Fibroblast of lung (primary cell): ENCODE results near the gene DPEP2. TPM values are rescaled to one million over a fixed set of nuclear protein-coding genes. Genes with fewer than 3 reads are reported as not detected.

Experiments
- DNase-seq, 2 donors: peaks; one replicate each; pipeline versions ENCODE4 v3.0.0 to v3.0.0-alpha.2; 2010; ENCODE audit warnings: low read depth in 2 of 2
- H2AFZ ChIP-seq: 2 replicates; pipeline ENCODE4 v1.5.1; 2012; ENCODE audit warnings: low read length, control low read depth, inconsistent platforms
- H3K27ac ChIP-seq: 2 replicates; pipeline ENCODE4 v1.5.1; 2011; ENCODE audit warnings: low read length, control low read depth; ENCODE audit not compliant: insufficient read depth
- H3K27me3 ChIP-seq: 2 replicates; pipeline ENCODE4 v1.5.1; 2011; ENCODE audit warnings: mild to moderate bottlenecking, low read length; ENCODE audit not compliant: control insufficient read depth, insufficient read depth
- H3K36me3 ChIP-seq: 2 replicates; pipeline ENCODE4 v1.5.1; 2011; ENCODE audit warnings: low read length; ENCODE audit not compliant: control insufficient read depth, insufficient read depth
- H3K4me1 ChIP-seq: 2 replicates; pipeline ENCODE4 v1.5.1; 2011; ENCODE audit warnings: low read length; ENCODE audit not compliant: control insufficient read depth, insufficient read depth; ENCODE audit errors: extremely low read depth
- H3K4me2 ChIP-seq: 2 replicates; pipeline ENCODE4 v1.5.1; 2011; ENCODE audit warnings: low read length, control low read depth; ENCODE audit not compliant: insufficient read depth; ENCODE audit errors: extremely low read depth
- H3K4me3 ChIP-seq, 4 experiments: fragments of 200-600 bp in 1 of 4; sonication (generic) in 1 of 4; replicated peaks in 1 of 4; 2 replicates each; pipeline ENCODE4 v1.5.1; 2011 to 2016; ENCODE audit warnings: low read length in 4 of 4, low read depth in 3 of 4, mild to moderate bottlenecking in 3 of 4, control low read depth in 2 of 4, inconsistent platforms in 1 of 4, mixed read lengths in 1 of 4; ENCODE audit not compliant: insufficient read depth in 1 of 4; ENCODE audit errors: control extremely low read depth in 1 of 4
- H3K79me2 ChIP-seq: 2 replicates; pipeline ENCODE4 v1.5.1; 2012; ENCODE audit warnings: mild to moderate bottlenecking, low read length, inconsistent platforms; ENCODE audit not compliant: control insufficient read depth, insufficient read depth
- H3K9ac ChIP-seq: 2 replicates; pipeline ENCODE4 v1.5.1; 2011; ENCODE audit warnings: mild to moderate bottlenecking, low read length, control low read depth; ENCODE audit not compliant: insufficient read depth
- H3K9me3 ChIP-seq: 2 replicates; pipeline ENCODE4 v1.5.1; 2012; ENCODE audit warnings: low read depth, low read length; ENCODE audit not compliant: control insufficient read depth, insufficient read depth
- H4K20me1 ChIP-seq: 2 replicates; pipeline ENCODE4 v1.5.1; 2011; ENCODE audit warnings: low read length; ENCODE audit not compliant: control insufficient read depth, insufficient read depth; ENCODE audit errors: extremely low read depth
- CTCF ChIP-seq, 2 donors: IDR thresholded peaks in 1 of 2; conservative IDR thresholded peaks in 1 of 2; 1 replicate in 1 of 2; 2 replicates in 1 of 2; pipeline ENCODE4 v1.5.1; 2011 to 2012; ENCODE audit warnings: low read length in 2 of 2, control low read depth in 1 of 2, inconsistent platforms in 1 of 2, low read depth in 1 of 2, mild to moderate bottlenecking in 1 of 2
- EZH2 ChIP-seq: IDR thresholded peaks from 2 replicates; pipeline ENCODE4 v1.5.1; 2012; ENCODE audit warnings: low read length, control low read depth, mild to moderate bottlenecking; ENCODE audit errors: missing control alignments
- polyA plus RNA-seq, 2 donors: library from polyadenylated mRNA; depleted of rRNA in 1 of 2; stranded (reverse) in 1 of 2; unstranded in 1 of 2; fragments of >200 nt; gene quantifications; 2 replicates each; pipeline ENCODE4 v1.2.1, GENCODE V29; 2011 to 2012; ENCODE audit warnings: missing spikeins in 1 of 2
- total RNA-seq: library from RNA; depleted of rRNA; stranded (reverse); fragments of >200 nt; gene quantifications from 2 replicates; pipeline ENCODE4 v1.2.1, GENCODE V29; 2014

The DPEP2 gene
- total and polyA plus RNA-seq, 2 donors (not counting 1 experiment from before 2014, with no cell fraction given): not detected

GRCh38 chr16:67944690-67945391, 54.4 kb downstream of the DPEP2 start:
- H2AFZ ChIP-seq: no peak overlapping the region
- no peaks in the 10 kb centered on the region for H3K9me3 ChIP-seq
- no peak overlapping the region for H3K4me2 ChIP-seq
- H3K36me3 ChIP-seq: peaks cover 74% of the 10 kb centered on the region
- H3K9ac ChIP-seq: no peak overlapping the region
- H3K27me3 ChIP-seq: no peaks in the 10 kb centered on the region
- DNase-seq: no peak
- peak overlapping the region; percentile 63 for H3K27ac ChIP-seq
- no peaks in the 10 kb centered on the region for H4K20me1 ChIP-seq
- H3K79me2 ChIP-seq: peaks cover 2% of the 10 kb centered on the region
- TF ChIP-seq EZH2 (no peak), CTCF (conservative IDR thresholded peaks at IDR 0.05 in 1 of 2, IDR thresholded peaks at IDR 0.05 in 1 of 2; ENCODE audit: low read depth in 1 of 2, low read length in 2 of 2) (no peak)
- H3K4me3 ChIP-seq: no peak overlapping the region
- H3K4me1 ChIP-seq: peaks cover 9% of the 10 kb centered on the region

GRCh38 chr16:67943619-67944504, 55.4 kb downstream of the DPEP2 start, which contains the start of gene LCAT:
TSS of gene LCAT (minus strand) at chr16:67944120. CDS start at chr16:67944101, 19 bp downstream.
- Histone ChIP-seq H4K20me1 (no peaks in the 10 kb centered on the region), H3K4me1 (peaks cover 9% of the 10 kb centered on the region), H3K4me2 (peak within 1 kb of the TSS; percentile 13), H3K9ac (no peak within 1 kb of the TSS), H3K27ac (peak within 1 kb of the TSS; percentile 63), H3K27me3 (no peaks in the 10 kb centered on the region), H3K9me3 (no peaks in the 10 kb centered on the region), H3K4me3 (no peak within 1 kb of the TSS), H3K79me2 (peaks cover 2% of the 10 kb centered on the region), H3K36me3 (peaks cover 75% of the 10 kb centered on the region), H2AFZ (no peak within 1 kb of the TSS)
- peak; percentile 36 to 56 for DNase-seq
- TF ChIP-seq EZH2 (no peak), CTCF (conservative IDR thresholded peaks at IDR 0.05 in 1 of 2, IDR thresholded peaks at IDR 0.05 in 1 of 2; ENCODE audit: low read depth in 1 of 2, low read length in 2 of 2) (no peak)

- H3K27ac ChIP-seq: peak overlapping the region; percentile 63
- no peak overlapping the region for H2AFZ ChIP-seq
- H3K9me3 ChIP-seq: no peaks in the 10 kb centered on the region
- H3K4me2 ChIP-seq: no peak overlapping the region
- no peak overlapping the region for H3K9ac ChIP-seq
- no peak for DNase-seq
- H3K4me3 ChIP-seq: no peak overlapping the region
- H3K79me2 ChIP-seq: peaks cover 2% of the 10 kb centered on the region
- TF ChIP-seq CTCF (conservative IDR thresholded peaks at IDR 0.05 in 1 of 2, IDR thresholded peaks at IDR 0.05 in 1 of 2; ENCODE audit: low read depth in 1 of 2, low read length in 2 of 2) (no peak), EZH2 (no peak)
- no peaks in the 10 kb centered on the region for H4K20me1 ChIP-seq
- H3K27me3 ChIP-seq: no peaks in the 10 kb centered on the region
- H3K36me3 ChIP-seq: peaks cover 68% of the 10 kb centered on the region
- H3K4me1 ChIP-seq: peaks cover 9% of the 10 kb centered on the region
These were observed 56.0 kb downstream of the DPEP2 start for GRCh38 chr16:67943256-67943618.
